Smooth muscle cell (in vitro differentiated cells): ENCODE data around the gene TMEM17. TPM values are rescaled to one million over a fixed set of nuclear protein-coding genes. Genes with fewer than 3 reads are reported as not detected.

Source experiments
- DNase-seq: peaks from one replicate; lab custom pipeline; 2025; ENCODE audit not compliant: unreplicated experiment; lab: John Stamatoyannopoulos, UW
- H2AFZ ChIP-seq: fragments of 200-600 bp; sonication (generic); 2 replicates; pipeline ENCODE4 v1.6.0; 2016; ENCODE audit warnings: antibody characterized with exemption, low read depth, mild to moderate bottlenecking
- H3F3A ChIP-seq: fragments of 200-600 bp; sonication (generic); 2 replicates; pipeline ENCODE4 v1.6.0; 2017; ENCODE audit warnings: antibody characterized with exemption, low read depth
- H3K27ac ChIP-seq: fragments of 200-600 bp; sonication (generic); 2 replicates; pipeline ENCODE4 v1.5.1; 2016; ENCODE audit warnings: low read depth, mild to moderate bottlenecking
- H3K27me3 ChIP-seq: fragments of 200-600 bp; sonication (generic); 2 replicates; pipeline ENCODE4 v1.6.1; 2016; ENCODE audit warnings: low read depth, mild to moderate bottlenecking
- H3K36me3 ChIP-seq: fragments of 200-600 bp; sonication (generic); 2 replicates; pipeline ENCODE4 v1.5.1; 2016; ENCODE audit warnings: low read depth
- H3K4me1 ChIP-seq: fragments of 200-600 bp; sonication (generic); 2 replicates; pipeline ENCODE4 v1.5.1; 2016; ENCODE audit warnings: low read depth
- H3K4me2 ChIP-seq: fragments of 200-600 bp; sonication (generic); 2 replicates; pipeline ENCODE4 v1.6.0; 2016; ENCODE audit warnings: mild to moderate bottlenecking
- H3K4me3 ChIP-seq: fragments of 200-600 bp; sonication (generic); 2 replicates; pipeline ENCODE4 v1.5.1; 2016; ENCODE audit warnings: mild to moderate bottlenecking
- H3K79me2 ChIP-seq: fragments of 200-600 bp; sonication (generic); 2 replicates; pipeline ENCODE4 v1.6.0; 2016; ENCODE audit warnings: low read depth, mild to moderate bottlenecking
- H3K9ac ChIP-seq: fragments of 200-600 bp; sonication (generic); 2 replicates; pipeline ENCODE4 v1.6.0; 2016; ENCODE audit warnings: low read depth
- H3K9me3 ChIP-seq: fragments of 200-600 bp; sonication (generic); replicated peaks from 2 replicates; pipeline ENCODE4 v1.5.1; 2016; ENCODE audit warnings: low read depth
- H4K20me1 ChIP-seq: fragments of 200-600 bp; sonication (generic); 2 replicates; pipeline ENCODE4 v1.6.0; 2016; ENCODE audit warnings: low read depth
- CTCF ChIP-seq: fragments of 200-600 bp; sonication (generic); IDR thresholded peaks from 2 replicates; pipeline ENCODE4 v1.5.1; 2017; ENCODE audit warnings: borderline replicate concordance, mild to moderate bottlenecking, antibody characterized with exemption; ENCODE audit not compliant: insufficient read depth, poor library complexity, severe bottlenecking
- WGBS: methylation state at CpG from one replicate; pipeline ENCODE4 v1.1.7; 2016; ENCODE audit warnings: low lambda C conversion rate; 5-methylcytosine and 5-hydroxymethylcytosine counted together
- polyA plus RNA-seq: library from polyadenylated mRNA; unstranded; fragments of >200 nt; fragmentation: Nextera tagmentation; extraction: Ambion mirVana; gene quantifications from 2 replicates; pipeline ENCODE4 v1.2.1, GENCODE V29; 2016
- total RNA-seq: library from RNA; depleted of rRNA; stranded (reverse); fragments of >200 nt; gene quantifications from 2 replicates; pipeline ENCODE4 v1.2.3, GENCODE V29; 2014

The TMEM17 gene
- total and polyA plus RNA-seq, 2 experiments from 2014 or later, result 3.6 to 4.0 TPM

- no peak for TF ChIP-seq CTCF
- Histone ChIP-seq H3K79me2 (no peaks in the 10 kb centered on the region), H3K36me3 (no peaks in the 10 kb centered on the region), H4K20me1 (no peaks in the 10 kb centered on the region), H3K27me3 (no peaks in the 10 kb centered on the region), H3K9ac (no peak overlapping the region), H2AFZ (no peak overlapping the region), H3K4me2 (no peak overlapping the region), H3K27ac (no peak overlapping the region), H3F3A (no peaks in the 10 kb centered on the region), H3K4me3 (no peak overlapping the region), H3K4me1 (peaks cover 10% of the 10 kb centered on the region), H3K9me3 (no peaks in the 10 kb centered on the region)
- 80% methylated on average over 8 of the region's 8 CpGs for WGBS
- no peak for DNase-seq
These were observed 40.1 kb downstream of the TMEM17 start for GRCh38 chr2:62465741-62466502.

GRCh38 chr2:62465039-62465740 lies 40.8 kb downstream of the TMEM17 start:
- Histone ChIP-seq H3K27me3 (no peaks in the 10 kb centered on the region), H2AFZ (no peak overlapping the region), H3K9me3 (no peaks in the 10 kb centered on the region), H3K79me2 (no peaks in the 10 kb centered on the region), H3K4me1 (peaks cover 12% of the 10 kb centered on the region), H3K36me3 (no peaks in the 10 kb centered on the region), H3K9ac (no peak overlapping the region), H4K20me1 (no peaks in the 10 kb centered on the region), H3K27ac (no peak overlapping the region), H3F3A (no peaks in the 10 kb centered on the region), H3K4me3 (no peak overlapping the region), H3K4me2 (no peak overlapping the region)
- DNase-seq, result no peak
- WGBS, result 91% methylated on average over 4 of the region's 4 CpGs
- no peak for TF ChIP-seq CTCF

DNA sequence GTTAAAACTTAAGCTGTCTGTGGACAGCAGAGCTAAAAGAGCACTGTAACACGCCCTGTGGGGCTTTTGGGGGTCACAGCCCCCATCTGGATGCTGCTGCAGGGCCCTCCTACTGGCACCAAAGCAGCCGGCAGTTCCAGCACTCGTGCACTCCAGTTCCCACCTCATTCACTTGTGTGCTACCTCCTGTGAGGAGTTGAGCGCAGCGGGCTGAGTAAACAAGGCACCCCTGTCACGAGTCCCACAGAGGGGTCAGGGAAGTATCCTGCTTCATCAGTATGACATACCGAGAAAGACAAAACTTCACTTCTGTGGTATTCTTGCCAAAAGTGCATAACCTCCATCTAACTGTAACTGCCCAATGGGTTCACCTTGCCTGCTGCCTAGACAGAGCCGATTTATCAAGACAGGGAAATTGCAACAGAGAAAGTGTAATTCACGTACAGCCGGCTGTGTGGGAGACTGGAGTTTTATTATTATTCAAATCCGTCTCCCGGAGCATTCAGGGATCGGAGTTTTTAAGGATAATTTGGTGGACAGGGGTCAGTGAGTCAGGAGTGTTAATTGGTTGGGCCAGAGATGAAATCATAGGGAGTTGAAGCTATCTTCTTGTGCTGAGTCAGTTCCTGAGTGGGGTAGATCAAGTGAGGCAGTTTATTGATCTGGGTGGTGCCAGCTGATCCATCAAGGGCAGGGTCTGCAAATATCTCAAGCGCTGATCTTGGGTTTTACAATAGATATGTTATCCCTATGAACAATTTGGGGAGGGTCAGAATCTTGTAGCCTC lies 41.6 kb downstream of the TMEM17 start:
- no peaks in the 10 kb centered on the region for H3K36me3 ChIP-seq
- no peak for TF ChIP-seq CTCF
- no peak for DNase-seq
- no peaks in the 10 kb centered on the region for H3K27me3 ChIP-seq
- H3K4me1 ChIP-seq, result peaks cover 12% of the 10 kb centered on the region
- no peaks in the 10 kb centered on the region for H4K20me1 ChIP-seq
- H3K9me3 ChIP-seq, result no peaks in the 10 kb centered on the region
- no peak overlapping the region for H3K4me2 ChIP-seq
- no peak overlapping the region for H3K4me3 ChIP-seq
- no peak overlapping the region for H2AFZ ChIP-seq
- 70% methylated on average over 14 of the region's 14 CpGs for WGBS
- no peak overlapping the region for H3K9ac ChIP-seq
- H3F3A ChIP-seq, result no peaks in the 10 kb centered on the region
- H3K79me2 ChIP-seq, result no peaks in the 10 kb centered on the region
- H3K27ac ChIP-seq, result no peak overlapping the region
